ENCODE data around the gene CNKSR3. TPM values are rescaled to one million over a fixed set of nuclear protein-coding genes. Genes with fewer than 3 reads are reported as not detected.

Gene CNKSR3
- total RNA-seq, 2 donors from 2014 or later, result 11.5 to 16.8 TPM

DNA sequence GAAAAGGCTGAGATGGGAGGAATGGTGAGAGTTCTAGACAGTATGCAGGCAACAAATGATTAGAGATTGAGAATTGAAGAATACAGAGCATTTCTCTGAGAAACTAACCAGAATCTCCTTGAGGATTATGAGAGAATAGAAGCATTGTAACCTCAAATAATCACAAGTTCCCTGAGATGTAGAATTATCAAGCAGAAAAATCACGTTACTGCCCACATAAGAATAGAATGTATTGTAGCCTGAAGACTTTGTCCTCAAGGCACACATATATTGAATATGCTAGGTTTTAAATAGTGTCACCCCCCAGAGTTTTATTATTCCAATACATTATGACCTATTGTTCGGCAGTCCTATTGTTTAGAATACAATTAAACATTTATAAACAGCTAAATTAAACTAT, 57.2 kb downstream of the CNKSR3 start:
- TF ChIP-seq, protein P1, sequence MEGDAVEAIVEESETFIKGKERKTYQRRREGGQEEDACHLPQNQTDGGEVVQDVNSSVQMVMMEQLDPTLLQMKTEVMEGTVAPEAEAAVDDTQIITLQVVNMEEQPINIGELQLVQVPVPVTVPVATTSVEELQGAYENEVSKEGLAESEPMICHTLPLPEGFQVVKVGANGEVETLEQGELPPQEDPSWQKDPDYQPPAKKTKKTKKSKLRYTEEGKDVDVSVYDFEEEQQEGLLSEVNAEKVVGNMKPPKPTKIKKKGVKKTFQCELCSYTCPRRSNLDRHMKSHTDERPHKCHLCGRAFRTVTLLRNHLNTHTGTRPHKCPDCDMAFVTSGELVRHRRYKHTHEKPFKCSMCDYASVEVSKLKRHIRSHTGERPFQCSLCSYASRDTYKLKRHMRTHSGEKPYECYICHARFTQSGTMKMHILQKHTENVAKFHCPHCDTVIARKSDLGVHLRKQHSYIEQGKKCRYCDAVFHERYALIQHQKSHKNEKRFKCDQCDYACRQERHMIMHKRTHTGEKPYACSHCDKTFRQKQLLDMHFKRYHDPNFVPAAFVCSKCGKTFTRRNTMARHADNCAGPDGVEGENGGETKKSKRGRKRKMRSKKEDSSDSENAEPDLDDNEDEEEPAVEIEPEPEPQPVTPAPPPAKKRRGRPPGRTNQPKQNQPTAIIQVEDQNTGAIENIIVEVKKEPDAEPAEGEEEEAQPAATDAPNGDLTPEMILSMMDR (IDR thresholded peaks at IDR 0.05), result no peak
- no peak for DNase-seq (ENCODE audit: low spot score)
- Histone ChIP-seq H3K4me3 (no peak overlapping the region), H3K27ac (no peak overlapping the region), H3K4me1 (peaks cover 0 to 23% of the 10 kb centered on the region in 2 donors), H3K27me3 (no peaks in the 10 kb centered on the region), H3K9me3 (no peaks in the 10 kb centered on the region), H3K36me3 (no peaks in the 10 kb centered on the region)

DNA sequence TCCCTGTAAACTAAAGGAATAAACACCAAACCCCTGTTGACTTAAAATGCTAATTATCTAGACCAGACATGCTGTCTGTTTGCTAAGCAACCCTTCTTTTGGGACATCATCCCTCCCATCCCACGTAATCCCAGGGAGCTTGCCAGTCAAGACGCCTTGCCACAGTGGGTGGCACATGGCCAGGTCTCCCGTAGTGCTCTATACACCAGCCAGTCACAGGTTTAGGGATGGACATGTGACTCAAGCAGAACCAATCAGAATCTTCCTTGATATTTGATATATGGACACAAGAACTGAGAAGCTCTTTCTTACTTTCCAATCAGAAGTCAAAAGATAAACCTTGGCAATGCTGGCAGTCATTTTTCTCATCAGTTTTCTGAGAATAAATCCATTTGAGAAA, 60.0 kb downstream of the CNKSR3 start:
- Histone ChIP-seq H3K36me3 (no peaks in the 10 kb centered on the region), H3K27ac (no peak overlapping the region), H3K27me3 (no peaks in the 10 kb centered on the region), H3K4me3 (no peak overlapping the region), H3K4me1 (peaks cover 2 to 30% of the 10 kb centered on the region in 2 donors), H3K9me3 (no peaks in the 10 kb centered on the region)
- TF ChIP-seq, protein P1 (IDR thresholded peaks at IDR 0.05), result no peak
- no peak for DNase-seq (ENCODE audit: low spot score)

DNA sequence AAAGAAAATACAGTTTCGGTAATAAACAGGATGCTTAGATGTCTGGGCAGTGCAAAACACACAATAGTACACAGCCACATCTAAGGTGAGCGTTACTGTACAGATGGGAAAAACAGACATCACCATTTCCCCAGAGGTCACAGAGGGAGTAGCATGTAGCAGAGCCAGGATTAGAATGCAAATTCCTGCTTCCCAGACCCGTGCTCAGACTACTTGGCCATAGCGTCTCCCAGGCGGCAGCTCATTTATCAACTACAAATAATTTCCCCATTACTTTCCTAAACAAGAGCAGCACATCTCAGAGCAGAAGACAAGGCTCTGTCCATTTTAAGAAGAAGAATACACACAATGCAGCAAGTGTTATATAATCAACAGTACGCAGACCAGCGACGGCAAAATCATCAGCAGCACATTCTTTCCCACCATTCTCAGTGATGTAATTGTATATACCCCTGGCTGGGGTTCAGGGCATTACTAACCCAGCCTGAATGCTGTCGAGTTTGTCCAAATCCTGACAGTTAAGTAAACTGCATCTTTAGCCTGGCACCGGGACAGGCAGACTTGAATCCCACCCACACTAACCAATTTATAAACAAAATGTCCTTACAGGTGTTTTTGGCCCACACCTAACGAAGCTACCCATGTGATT, 61.9 kb downstream of the CNKSR3 start:
- H3K9me3 ChIP-seq, result no peaks in the 10 kb centered on the region
- DNase-seq (ENCODE audit: low spot score), result no peak
- H3K4me3 ChIP-seq, result peak overlapping the region in 1 of 2 donors; percentile 25
- H3K27me3 ChIP-seq, result no peaks in the 10 kb centered on the region
- H3K4me1 ChIP-seq, result peaks cover 2 to 35% of the 10 kb centered on the region in 2 donors
- H3K36me3 ChIP-seq, result no peaks in the 10 kb centered on the region
- H3K27ac ChIP-seq, result peak overlapping the region; percentile 41 to 69
- TF ChIP-seq, protein P1 (IDR thresholded peaks at IDR 0.05), result peak in 1 of 2 donors; percentile 37

DNA sequence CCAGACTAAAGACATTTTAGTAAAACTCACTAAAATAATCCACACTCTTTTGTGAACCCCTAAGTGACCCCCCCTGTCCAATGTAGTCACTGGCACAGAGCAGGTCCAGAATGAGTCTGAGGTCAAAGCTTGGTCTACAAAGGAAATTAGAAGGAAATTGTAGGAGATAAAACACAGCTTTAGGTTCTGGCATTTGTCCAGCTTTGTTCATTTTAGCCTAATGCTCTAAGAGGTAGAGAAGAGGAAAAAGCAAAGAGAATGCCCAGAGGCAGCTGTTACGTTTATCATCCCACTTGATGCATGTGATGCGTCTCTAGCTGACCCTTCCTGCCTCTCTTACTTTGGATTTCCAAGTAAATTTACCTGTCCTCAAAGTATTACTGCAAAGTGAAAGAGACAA, 62.5 kb downstream of the CNKSR3 start:
- no peaks in the 10 kb centered on the region for H3K9me3 ChIP-seq
- peak overlapping the region in 1 of 2 donors; percentile 69 for H3K27ac ChIP-seq
- H3K27me3 ChIP-seq, result no peaks in the 10 kb centered on the region
- TF ChIP-seq, protein P1 (IDR thresholded peaks at IDR 0.05), result no peak
- H3K4me3 ChIP-seq, result no peak overlapping the region
- H3K4me1 ChIP-seq, result peaks cover 2 to 35% of the 10 kb centered on the region in 2 donors
- H3K36me3 ChIP-seq, result no peaks in the 10 kb centered on the region
- no peak for DNase-seq (ENCODE audit: low spot score)

DNA sequence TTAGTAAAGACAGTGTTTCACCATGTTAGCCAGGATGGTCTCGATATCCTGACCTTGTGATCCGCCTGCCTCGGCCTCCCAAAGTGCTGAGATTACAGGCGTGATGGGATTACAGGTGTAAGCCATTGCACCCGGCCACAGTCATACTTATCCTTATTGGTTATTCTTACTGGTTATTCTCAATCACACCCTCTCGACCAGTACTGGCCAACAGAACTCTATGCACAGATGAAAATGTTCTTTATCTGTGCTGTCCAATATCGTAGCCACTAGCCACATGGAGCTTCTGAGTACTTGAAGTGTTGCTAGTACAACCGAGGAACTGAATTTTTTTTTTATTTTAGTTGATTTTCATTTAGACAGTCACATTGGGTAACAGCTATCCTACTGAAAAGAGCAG, 63.5 kb downstream of the CNKSR3 start:
- Histone ChIP-seq H3K4me3 (no peak overlapping the region), H3K36me3 (peaks cover under 1% of the 10 kb centered on the region), H3K4me1 (peaks cover 2 to 35% of the 10 kb centered on the region in 2 donors), H3K27me3 (no peaks in the 10 kb centered on the region), H3K27ac (peak overlapping the region; percentile 42 to 69), H3K9me3 (no peaks in the 10 kb centered on the region)
- TF ChIP-seq, protein P1 (IDR thresholded peaks at IDR 0.05), result no peak
- no peak for DNase-seq (ENCODE audit: low spot score)

DNA sequence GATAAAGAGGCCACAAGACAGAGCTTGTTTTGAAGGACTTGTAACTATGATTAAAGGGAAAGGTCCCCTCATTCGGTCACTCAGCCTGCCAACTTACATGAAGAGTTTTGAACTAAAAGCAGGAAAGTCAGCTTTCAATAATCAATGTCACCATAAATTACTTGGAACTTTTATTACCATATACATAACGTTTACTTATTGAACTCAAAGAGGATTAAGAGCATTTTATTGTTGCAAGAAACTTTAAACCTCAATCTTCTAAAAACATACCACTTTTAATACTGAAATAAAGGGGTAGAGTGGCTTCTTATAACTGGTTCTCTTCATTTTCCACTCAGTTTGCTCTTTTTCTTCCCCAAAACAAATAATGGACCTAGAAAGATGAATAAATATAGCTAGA, 65.1 kb downstream of the CNKSR3 start:
- Histone ChIP-seq H3K4me3 (no peak overlapping the region), H3K9me3 (no peaks in the 10 kb centered on the region), H3K27me3 (no peaks in the 10 kb centered on the region), H3K36me3 (peaks cover 7% of the 10 kb centered on the region), H3K4me1 (peaks cover 2 to 37% of the 10 kb centered on the region in 2 donors), H3K27ac (peak overlapping the region; percentile 27 to 69)
- DNase-seq (ENCODE audit: low spot score), result no peak
- TF ChIP-seq, protein P1 (IDR thresholded peaks at IDR 0.05), result no peak
